Measurements from ENCODE around the gene GPC4. TPM values are rescaled to one million over a fixed set of nuclear protein-coding genes. Genes with fewer than 3 reads are reported as not detected.

Gene GPC4
- total and polyA plus RNA-seq, 2 experiments from 2014 or later, result 124 to 183 TPM

DNA sequence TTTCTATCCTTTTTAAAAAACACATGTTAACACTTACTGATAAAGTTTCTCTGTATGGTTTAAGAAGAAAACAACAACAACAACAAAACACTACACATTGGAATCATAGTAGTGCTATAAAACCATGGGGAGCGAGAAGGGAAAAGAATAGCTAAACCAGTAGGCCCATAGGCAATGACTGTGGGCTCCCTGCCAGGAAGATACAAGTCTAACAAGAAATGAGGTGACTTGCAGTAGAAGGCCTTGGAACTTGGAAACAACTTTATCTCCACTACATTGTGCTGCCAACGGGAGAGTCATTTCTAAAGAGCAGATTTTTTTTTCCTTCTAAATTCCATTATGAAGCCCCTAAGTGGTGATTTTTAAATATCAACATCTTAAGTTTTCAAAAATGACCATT, 78.0 kb downstream of the GPC4 start (continued):
- no peak for TF ChIP-seq ZNF462 (CRISPR knock-in tag; IDR thresholded peaks at IDR 0.05)

GRCh38 chrX:133335027-133335426, 80.3 kb downstream of the GPC4 start:
- H3K9me3 Mint-ChIP-seq, result no peaks in the 10 kb centered on the region
- H3K27me3 Mint-ChIP-seq (ENCODE audit: insufficient read depth, low read depth, poor library complexity), result peaks cover 3% of the 10 kb centered on the region
- H3K36me3 Mint-ChIP-seq (ENCODE audit: low read depth), result peaks cover 41% of the 10 kb centered on the region
- no peak overlapping the region for H3K4me3 Mint-ChIP-seq
- no peak overlapping the region for H3K4me2 ChIP-seq
- H3K4me3 ChIP-seq, result no peak overlapping the region
- TF ChIP-seq STAT1 (IDR thresholded peaks at IDR 0.05; ENCODE audit: unreplicated experiment), result no peak
- TF ChIP-seq, protein P1, sequence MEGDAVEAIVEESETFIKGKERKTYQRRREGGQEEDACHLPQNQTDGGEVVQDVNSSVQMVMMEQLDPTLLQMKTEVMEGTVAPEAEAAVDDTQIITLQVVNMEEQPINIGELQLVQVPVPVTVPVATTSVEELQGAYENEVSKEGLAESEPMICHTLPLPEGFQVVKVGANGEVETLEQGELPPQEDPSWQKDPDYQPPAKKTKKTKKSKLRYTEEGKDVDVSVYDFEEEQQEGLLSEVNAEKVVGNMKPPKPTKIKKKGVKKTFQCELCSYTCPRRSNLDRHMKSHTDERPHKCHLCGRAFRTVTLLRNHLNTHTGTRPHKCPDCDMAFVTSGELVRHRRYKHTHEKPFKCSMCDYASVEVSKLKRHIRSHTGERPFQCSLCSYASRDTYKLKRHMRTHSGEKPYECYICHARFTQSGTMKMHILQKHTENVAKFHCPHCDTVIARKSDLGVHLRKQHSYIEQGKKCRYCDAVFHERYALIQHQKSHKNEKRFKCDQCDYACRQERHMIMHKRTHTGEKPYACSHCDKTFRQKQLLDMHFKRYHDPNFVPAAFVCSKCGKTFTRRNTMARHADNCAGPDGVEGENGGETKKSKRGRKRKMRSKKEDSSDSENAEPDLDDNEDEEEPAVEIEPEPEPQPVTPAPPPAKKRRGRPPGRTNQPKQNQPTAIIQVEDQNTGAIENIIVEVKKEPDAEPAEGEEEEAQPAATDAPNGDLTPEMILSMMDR (conservative IDR thresholded peaks at IDR 0.05; ENCODE audit: low read depth in 2 of 2), result peak; percentile 54 to 63
- H3K4me1 ChIP-seq (ENCODE audit: insufficient read depth), result peaks cover 15% of the 10 kb centered on the region
- H3K27me3 ChIP-seq (ENCODE audit: insufficient read depth), result no peaks in the 10 kb centered on the region
- H3K36me3 ChIP-seq (ENCODE audit: insufficient read depth), result peaks cover 10% of the 10 kb centered on the region
- peaks cover 100% of the 10 kb centered on the region for H3K79me2 ChIP-seq (replicated peaks; ENCODE audit: insufficient read depth)
- DNase-seq (ENCODE audit: low spot score) (peak; percentile 53), ATAC-seq (peak; percentile 54; the same call in 2 of the 3 replicates)
- no peaks in the 10 kb centered on the region for H3K9me2 ChIP-seq (ENCODE audit: insufficient read depth)
- H3F3A ChIP-seq (replicated peaks; ENCODE audit: low read depth), result peaks cover 4% of the 10 kb centered on the region; the same call in 1 of the 2 replicates
- H3K4me1 Mint-ChIP-seq, result peaks cover 43% of the 10 kb centered on the region
- H2AFZ ChIP-seq, result no peak overlapping the region
- peaks cover 13% of the 10 kb centered on the region; the same call in 1 of the 2 replicates for H4K20me1 ChIP-seq (replicated peaks; ENCODE audit: insufficient read depth)
- no peak overlapping the region for H3K27ac Mint-ChIP-seq
- no peak overlapping the region for H3K27ac ChIP-seq (ENCODE audit: low read depth)

Measured in GM23338 (cell line).